ENCODE data around the gene WNT1.

Gene WNT1

DNA sequence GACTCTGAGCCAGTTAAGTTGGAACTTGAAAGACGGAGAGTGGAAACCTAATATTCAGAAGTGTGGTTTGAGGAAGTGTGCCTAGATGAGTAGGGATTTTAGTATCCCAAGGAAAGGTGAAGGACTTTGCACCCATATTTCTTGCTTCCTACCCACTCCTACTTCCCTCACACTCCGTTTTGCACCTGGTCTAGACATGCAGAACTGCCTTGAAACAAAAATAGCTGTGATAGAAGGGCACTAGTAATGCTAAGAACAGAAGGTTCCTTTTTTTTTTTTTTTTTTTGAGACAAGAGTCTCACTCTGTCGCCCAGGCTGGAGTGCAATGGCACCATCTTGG lies 20.1 kb upstream of the WNT1 start:
- H3K4me3 ChIP-seq (ENCODE audit: low read depth in 1 of 5, low read length in 5 of 5) = peak overlapping the region; percentile 76 to 95 (median 91)
- peaks cover 0 to 3% (median 0%) of the 10 kb centered on the region in 5 donors for H3K27me3 ChIP-seq (ENCODE audit: control insufficient read depth in 5 of 5, insufficient read depth in 4 of 5, low read length in 5 of 5)
- H3K36me3 ChIP-seq (ENCODE audit: control insufficient read depth in 5 of 5, insufficient read depth in 5 of 5, low read length in 5 of 5) = peaks cover 0 to 2% (median 1%) of the 10 kb centered on the region in 5 donors
- no peak overlapping the region for H3K27ac ChIP-seq (ENCODE audit: low read depth, low read length)
- H3K9ac ChIP-seq (ENCODE audit: low read length in 5 of 5) = peak overlapping the region in 2 of 5 donors; percentile 89 to 95
- H3K4me1 ChIP-seq (ENCODE audit: control insufficient read depth in 5 of 5, insufficient read depth in 5 of 5, low read length in 5 of 5) = peaks cover 4 to 27% (median 21%) of the 10 kb centered on the region in 5 donors
- no peaks in the 10 kb centered on the region for H3K9me3 ChIP-seq (ENCODE audit: control insufficient read depth in 5 of 5, low read length in 5 of 5)

DNA sequence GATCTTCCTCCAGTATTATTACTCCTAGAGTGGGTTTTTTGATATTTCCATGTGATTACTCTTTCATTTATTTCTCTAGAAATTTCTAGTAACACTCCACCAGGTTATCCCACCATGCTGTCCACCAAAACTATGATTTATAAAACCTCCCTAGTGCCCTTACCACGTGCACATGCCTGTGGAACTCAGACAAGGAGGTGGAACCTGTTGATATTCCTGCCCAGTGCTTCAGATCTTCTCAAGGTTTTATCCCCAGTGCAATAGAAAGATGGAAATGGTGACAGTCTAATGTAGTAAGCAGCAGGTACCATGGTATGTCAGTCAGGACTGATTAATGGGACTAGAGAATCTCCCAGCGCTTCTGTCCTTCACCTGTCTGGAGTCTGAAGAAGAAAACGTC lies 17.3 kb upstream of the WNT1 start:
- H3K9ac ChIP-seq (ENCODE audit: low read length in 5 of 5) = no peak overlapping the region
- peaks cover 3 to 20% (median 13%) of the 10 kb centered on the region in 5 donors for H3K4me1 ChIP-seq (ENCODE audit: control insufficient read depth in 5 of 5, insufficient read depth in 5 of 5, low read length in 5 of 5)
- no peaks in the 10 kb centered on the region for H3K9me3 ChIP-seq (ENCODE audit: control insufficient read depth in 5 of 5, low read length in 5 of 5)
- peaks cover 0 to 3% (median 0%) of the 10 kb centered on the region in 5 donors for H3K27me3 ChIP-seq (ENCODE audit: control insufficient read depth in 5 of 5, insufficient read depth in 4 of 5, low read length in 5 of 5)
- H3K36me3 ChIP-seq (ENCODE audit: control insufficient read depth in 5 of 5, insufficient read depth in 5 of 5, low read length in 5 of 5) = no peaks in the 10 kb centered on the region
- no peak overlapping the region for H3K4me3 ChIP-seq (ENCODE audit: low read depth in 1 of 5, low read length in 5 of 5)
- H3K27ac ChIP-seq (ENCODE audit: low read depth, low read length) = no peak overlapping the region

DNA sequence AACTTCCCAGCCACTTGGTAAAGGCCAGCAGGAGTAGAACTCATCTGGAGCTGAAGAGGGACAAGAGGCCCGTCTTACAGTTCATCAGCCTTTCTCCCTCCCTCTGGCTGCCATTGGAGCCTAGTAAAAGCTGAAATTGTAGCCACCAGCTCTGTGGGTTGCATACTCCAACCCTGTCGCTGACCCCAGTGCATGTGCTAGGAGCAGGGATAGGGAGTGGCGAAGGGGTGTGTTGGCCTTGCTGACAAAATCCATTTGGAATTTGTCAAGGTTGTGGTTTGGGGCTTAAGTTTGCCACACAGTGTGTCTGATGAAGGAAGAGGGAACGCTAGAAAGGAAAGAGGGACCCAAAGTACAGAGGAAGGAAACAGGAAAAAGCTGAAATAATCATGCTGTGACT lies 16.8 kb upstream of the WNT1 start:
- Histone ChIP-seq H3K9ac (ENCODE audit: low read length in 5 of 5) (no peak overlapping the region), H3K4me1 (ENCODE audit: control insufficient read depth in 5 of 5, insufficient read depth in 5 of 5, low read length in 5 of 5) (peaks cover 0 to 15% (median 10%) of the 10 kb centered on the region in 5 donors), H3K9me3 (ENCODE audit: control insufficient read depth in 5 of 5, low read length in 5 of 5) (no peaks in the 10 kb centered on the region), H3K27me3 (ENCODE audit: control insufficient read depth in 5 of 5, insufficient read depth in 4 of 5, low read length in 5 of 5) (peaks cover 0 to 5% (median 0%) of the 10 kb centered on the region in 5 donors), H3K36me3 (ENCODE audit: control insufficient read depth in 5 of 5, insufficient read depth in 5 of 5, low read length in 5 of 5) (no peaks in the 10 kb centered on the region), H3K27ac (ENCODE audit: low read depth, low read length) (no peak overlapping the region), H3K4me3 (ENCODE audit: low read depth in 1 of 5, low read length in 5 of 5) (no peak overlapping the region)

DNA sequence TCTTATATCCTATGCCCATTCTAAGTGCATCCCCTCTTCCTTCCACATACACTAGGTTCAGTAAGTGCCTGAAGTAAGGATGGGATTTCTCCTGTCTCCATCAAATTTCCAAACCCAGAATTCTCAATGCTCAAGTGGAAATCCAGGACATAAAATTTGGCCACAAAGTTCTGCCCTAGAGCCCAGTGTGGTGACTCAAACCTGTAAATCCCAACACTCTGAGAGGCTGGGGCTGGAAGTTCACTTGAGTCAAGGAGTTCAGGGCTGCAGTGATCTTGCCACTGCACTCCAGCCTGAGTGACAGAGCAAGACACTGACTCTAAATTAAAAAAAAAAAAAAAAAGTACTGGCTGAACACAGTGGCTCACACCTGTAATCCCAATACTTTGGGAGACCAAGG lies 16.3 kb upstream of the WNT1 start:
- Histone ChIP-seq H3K4me3 (ENCODE audit: low read depth in 1 of 5, low read length in 5 of 5) (no peak overlapping the region), H3K27ac (ENCODE audit: low read depth, low read length) (no peak overlapping the region), H3K9me3 (ENCODE audit: control insufficient read depth in 5 of 5, low read length in 5 of 5) (no peaks in the 10 kb centered on the region), H3K27me3 (ENCODE audit: control insufficient read depth in 5 of 5, insufficient read depth in 4 of 5, low read length in 5 of 5) (peaks cover 0 to 5% (median 0%) of the 10 kb centered on the region in 5 donors), H3K4me1 (ENCODE audit: control insufficient read depth in 5 of 5, insufficient read depth in 5 of 5, low read length in 5 of 5) (peaks cover 0 to 11% (median 8%) of the 10 kb centered on the region in 5 donors), H3K9ac (ENCODE audit: low read length in 5 of 5) (no peak overlapping the region), H3K36me3 (ENCODE audit: control insufficient read depth in 5 of 5, insufficient read depth in 5 of 5, low read length in 5 of 5) (no peaks in the 10 kb centered on the region)

DNA sequence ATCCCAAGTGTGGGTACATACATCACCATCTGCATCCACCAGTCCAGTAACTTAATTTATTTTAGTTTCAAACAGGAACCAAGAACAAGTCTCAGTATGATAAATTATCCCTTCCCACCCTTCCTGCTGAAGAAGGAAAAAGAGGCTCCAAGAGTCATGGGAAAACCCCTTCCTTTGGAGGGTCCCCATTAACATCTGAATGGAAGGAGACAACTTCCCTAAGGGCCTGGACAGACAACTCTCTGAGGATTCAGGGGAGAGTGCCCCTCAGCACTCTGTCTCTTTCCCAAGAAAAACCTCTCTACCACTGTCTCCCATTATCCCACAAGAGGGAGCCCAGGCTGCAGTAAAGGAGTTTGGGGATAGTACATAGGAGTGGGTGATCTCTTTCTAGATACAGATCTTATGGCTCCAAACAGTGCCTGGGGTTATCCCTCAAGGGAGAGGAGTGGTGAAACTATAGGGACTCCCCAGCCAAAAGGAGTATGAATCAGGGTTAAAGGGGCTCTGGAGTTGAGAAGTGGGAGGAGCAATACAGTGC lies 12.8 kb upstream of the WNT1 start:
- H3K27ac ChIP-seq (ENCODE audit: low read depth, low read length) = no peak overlapping the region
- H3K4me1 ChIP-seq (ENCODE audit: control insufficient read depth in 5 of 5, insufficient read depth in 5 of 5, low read length in 5 of 5) = peaks cover 0 to 9% (median 6%) of the 10 kb centered on the region in 5 donors
- H3K36me3 ChIP-seq (ENCODE audit: control insufficient read depth in 5 of 5, insufficient read depth in 5 of 5, low read length in 5 of 5) = no peaks in the 10 kb centered on the region
- no peak overlapping the region for H3K4me3 ChIP-seq (ENCODE audit: low read depth in 1 of 5, low read length in 5 of 5)
- peaks cover 5 to 23% (median 10%) of the 10 kb centered on the region in 5 donors for H3K27me3 ChIP-seq (ENCODE audit: control insufficient read depth in 5 of 5, insufficient read depth in 4 of 5, low read length in 5 of 5)
- no peak overlapping the region for H3K9ac ChIP-seq (ENCODE audit: low read length in 5 of 5)
- no peaks in the 10 kb centered on the region for H3K9me3 ChIP-seq (ENCODE audit: control insufficient read depth in 5 of 5, low read length in 5 of 5)

DNA sequence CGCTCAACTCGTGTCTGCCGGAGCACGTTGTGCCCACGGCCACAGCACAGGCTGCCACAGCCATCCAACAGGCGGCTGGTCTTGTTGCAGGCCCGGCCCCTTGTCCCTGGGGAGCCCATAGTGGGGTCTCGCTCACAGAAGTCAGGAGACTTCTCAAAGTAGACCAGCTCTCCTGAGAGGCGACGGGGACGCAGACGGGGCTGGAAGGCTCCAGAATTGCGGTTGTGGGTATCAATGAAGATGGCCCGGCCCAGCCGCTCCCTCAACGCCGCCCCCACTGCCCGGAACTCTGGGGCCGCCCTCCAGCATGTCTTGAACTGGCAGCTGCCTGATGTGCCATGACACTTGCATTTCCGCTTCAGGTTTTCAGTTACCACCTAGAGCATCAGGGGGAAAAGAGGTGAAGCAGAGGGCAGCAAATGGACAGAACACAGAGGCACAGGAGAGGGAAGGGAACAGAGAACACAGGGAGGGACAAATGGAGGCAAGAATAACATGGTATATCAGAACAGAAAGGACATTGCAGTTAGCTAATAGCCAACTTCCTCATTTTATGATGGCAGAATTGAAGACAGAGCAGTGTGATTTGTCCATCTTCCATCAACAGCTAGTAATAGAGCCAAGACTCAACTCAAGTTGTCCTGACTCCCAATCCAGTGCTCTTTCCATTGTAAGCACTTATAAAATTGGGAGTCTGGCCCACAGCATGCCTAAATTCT lies 11.8 kb upstream of the WNT1 start:
- Histone ChIP-seq H3K4me3 (ENCODE audit: low read depth in 1 of 5, low read length in 5 of 5) (no peak overlapping the region), H3K27me3 (ENCODE audit: control insufficient read depth in 5 of 5, insufficient read depth in 4 of 5, low read length in 5 of 5) (peaks cover 14 to 32% (median 15%) of the 10 kb centered on the region in 5 donors), H3K4me1 (ENCODE audit: control insufficient read depth in 5 of 5, insufficient read depth in 5 of 5, low read length in 5 of 5) (peaks cover 2 to 16% (median 15%) of the 10 kb centered on the region in 5 donors), H3K9ac (ENCODE audit: low read length in 5 of 5) (no peak overlapping the region), H3K27ac (ENCODE audit: low read depth, low read length) (no peak overlapping the region), H3K36me3 (ENCODE audit: control insufficient read depth in 5 of 5, insufficient read depth in 5 of 5, low read length in 5 of 5) (no peaks in the 10 kb centered on the region), H3K9me3 (ENCODE audit: control insufficient read depth in 5 of 5, low read length in 5 of 5) (no peaks in the 10 kb centered on the region)

DNA sequence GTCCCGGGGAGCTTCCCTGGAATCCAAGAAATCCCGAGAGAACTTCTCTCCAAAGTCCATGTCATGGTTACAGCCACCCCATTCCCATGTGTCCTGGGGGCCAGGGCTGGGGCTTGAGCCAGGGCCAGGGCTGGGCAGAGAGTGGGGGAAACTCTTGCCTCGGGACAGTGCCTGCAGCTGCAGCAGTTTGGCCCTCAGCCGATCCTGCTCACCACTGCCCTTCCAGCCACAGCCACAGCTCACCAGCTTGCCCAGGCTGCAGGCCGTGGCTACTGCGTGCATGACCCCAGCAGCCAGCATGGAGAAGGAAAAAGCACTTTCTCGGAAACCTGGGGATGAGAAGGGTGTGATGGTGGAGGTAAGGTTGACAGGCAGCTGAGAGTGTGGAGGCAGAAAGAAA lies 10.1 kb upstream of the WNT1 start:
- H3K27ac ChIP-seq (ENCODE audit: low read depth, low read length) = no peak overlapping the region
- no peaks in the 10 kb centered on the region for H3K36me3 ChIP-seq (ENCODE audit: control insufficient read depth in 5 of 5, insufficient read depth in 5 of 5, low read length in 5 of 5)
- no peak overlapping the region for H3K9ac ChIP-seq (ENCODE audit: low read length in 5 of 5)
- no peak overlapping the region for H3K4me3 ChIP-seq (ENCODE audit: low read depth in 1 of 5, low read length in 5 of 5)
- peaks cover 28 to 47% (median 31%) of the 10 kb centered on the region in 5 donors for H3K27me3 ChIP-seq (ENCODE audit: control insufficient read depth in 5 of 5, insufficient read depth in 4 of 5, low read length in 5 of 5)
- peaks cover 2 to 25% (median 22%) of the 10 kb centered on the region in 5 donors for H3K4me1 ChIP-seq (ENCODE audit: control insufficient read depth in 5 of 5, insufficient read depth in 5 of 5, low read length in 5 of 5)
- no peaks in the 10 kb centered on the region for H3K9me3 ChIP-seq (ENCODE audit: control insufficient read depth in 5 of 5, low read length in 5 of 5)

DNA sequence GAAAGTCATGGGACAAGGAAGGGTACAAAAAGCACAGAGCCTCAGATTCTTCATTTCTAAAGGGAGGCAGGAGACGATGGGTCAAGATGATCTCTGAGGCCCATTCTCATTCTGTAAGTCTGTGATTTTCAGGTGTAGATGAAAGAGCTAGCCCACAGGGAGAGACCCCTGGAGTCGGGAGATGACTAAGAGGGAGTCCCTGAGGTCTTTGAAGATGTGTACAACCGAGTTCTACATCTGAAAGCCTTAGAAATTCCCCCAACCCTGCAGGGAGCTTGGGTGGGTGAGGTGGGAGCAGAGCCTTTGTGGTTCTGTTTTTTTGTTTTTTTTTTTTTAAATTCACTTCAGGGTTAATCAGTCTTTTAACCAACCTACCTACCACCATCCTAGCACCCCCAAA lies 9.7 kb upstream of the WNT1 start:
- Histone ChIP-seq H3K4me3 (ENCODE audit: low read depth in 1 of 5, low read length in 5 of 5) (no peak overlapping the region), H3K27me3 (ENCODE audit: control insufficient read depth in 5 of 5, insufficient read depth in 4 of 5, low read length in 5 of 5) (peaks cover 28 to 52% (median 36%) of the 10 kb centered on the region in 5 donors), H3K27ac (ENCODE audit: low read depth, low read length) (no peak overlapping the region), H3K9me3 (ENCODE audit: control insufficient read depth in 5 of 5, low read length in 5 of 5) (no peaks in the 10 kb centered on the region), H3K9ac (ENCODE audit: low read length in 5 of 5) (no peak overlapping the region), H3K4me1 (ENCODE audit: control insufficient read depth in 5 of 5, insufficient read depth in 5 of 5, low read length in 5 of 5) (peaks cover 2 to 28% (median 27%) of the 10 kb centered on the region in 5 donors), H3K36me3 (ENCODE audit: control insufficient read depth in 5 of 5, insufficient read depth in 5 of 5, low read length in 5 of 5) (no peaks in the 10 kb centered on the region)

DNA sequence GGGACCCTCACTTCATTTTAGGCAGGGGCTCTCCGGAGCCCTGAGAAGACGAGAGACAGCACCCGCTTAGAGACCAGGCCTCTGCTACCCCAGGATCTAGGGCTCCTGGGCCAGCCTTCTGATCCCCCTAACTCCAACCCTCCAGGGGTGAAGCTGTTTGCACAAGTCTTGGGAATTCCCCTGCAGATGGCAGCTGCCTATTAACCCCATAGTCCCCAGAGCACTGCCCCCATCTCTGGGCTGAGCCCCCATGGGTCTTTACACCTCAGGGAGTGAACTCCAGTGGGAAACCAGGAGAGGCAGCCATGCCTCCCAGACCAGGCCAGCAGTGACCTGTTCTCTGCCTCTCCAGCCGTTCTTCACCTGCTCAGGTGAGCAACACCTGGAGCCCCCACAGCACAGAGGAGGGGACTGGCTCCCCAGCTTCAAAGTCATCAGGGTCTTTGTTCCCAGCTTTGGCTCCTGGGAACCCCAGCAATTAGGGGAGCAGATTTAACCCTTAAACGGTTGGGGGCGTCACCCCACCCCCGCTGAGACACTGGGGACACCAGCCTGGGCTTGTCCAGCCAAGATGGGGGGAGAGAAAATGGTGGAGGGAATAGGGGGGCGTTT lies 8.9 kb upstream of the WNT1 start:
- Histone ChIP-seq H3K9ac (ENCODE audit: low read length in 5 of 5) (no peak overlapping the region), H3K9me3 (ENCODE audit: control insufficient read depth in 5 of 5, low read length in 5 of 5) (no peaks in the 10 kb centered on the region), H3K27me3 (ENCODE audit: control insufficient read depth in 5 of 5, insufficient read depth in 4 of 5, low read length in 5 of 5) (peaks cover 28 to 58% (median 44%) of the 10 kb centered on the region in 5 donors), H3K27ac (ENCODE audit: low read depth, low read length) (no peak overlapping the region), H3K4me1 (ENCODE audit: control insufficient read depth in 5 of 5, insufficient read depth in 5 of 5, low read length in 5 of 5) (peaks cover 2 to 33% (median 33%) of the 10 kb centered on the region in 5 donors), H3K36me3 (ENCODE audit: control insufficient read depth in 5 of 5, insufficient read depth in 5 of 5, low read length in 5 of 5) (no peaks in the 10 kb centered on the region), H3K4me3 (ENCODE audit: low read depth in 1 of 5, low read length in 5 of 5) (no peak overlapping the region)
